Spleen (tissue), 7 donors: ENCODE measurements around the gene EXOC4.
"Not testable (repeated sequence)": the region's sequence is repeated elsewhere in the genome, so short reads cannot be mapped to it uniquely, and the experiment has no call there.

Source experiments
- CTCF ChIP-seq, 11 experiments: fragments of 200-600 bp in 7 of 11; fragments of 450-650 bp in 4 of 11; sonication (generic) in 4 of 11; IDR thresholded peaks in 8 of 11; conservative IDR thresholded peaks in 3 of 11; 1 replicate in 7 of 11; 2 replicates in 4 of 11; pipeline versions ENCODE4 v1.4.0 to v1.8.0; 2016 to 2021; ENCODE audit warnings: antibody characterized with exemption in 11 of 11, inconsistent platforms in 4 of 11, mild to moderate bottlenecking in 1 of 11
- POLR2A ChIP-seq, 3 donors: fragments of 450-650 bp; IDR thresholded peaks; one replicate each; pipeline ENCODE4 v1.5.1; 2017; ENCODE audit warnings: antibody characterized with exemption in 3 of 3, mild to moderate bottlenecking in 1 of 3
- POLR2AphosphoS5 ChIP-seq, 3 donors: sonication (generic); formaldehyde crosslinking; IDR thresholded peaks; one replicate each; pipeline ENCODE4 v1.5.1; 2017; ENCODE audit warnings: antibody characterized with exemption in 3 of 3
- donor health status: DM: no; HTN: no; CAD: no; lungs with moderate emphysema.
- donor health status: DM: no; HTN: no; CAD: no.
- donor health status: DM: no; HTN: no; CAD: no.

GRCh38 chr7:133328021-133328420 lies 75.1 kb downstream of the EXOC4 start:
- not testable (repeated sequence) for TF ChIP-seq CTCF (IDR thresholded peaks at IDR 0.05 in 8 of 11, conservative IDR thresholded peaks at IDR 0.05 in 3 of 11); POLR2A (IDR thresholded peaks at IDR 0.05); POLR2AphosphoS5 (IDR thresholded peaks at IDR 0.05)
